SK-N-MC (cell line): ENCODE measurements around the gene ARV1.

Experiments used
- EZH2 ChIP-seq: fragments of 200-600 bp; sonication (generic); IDR thresholded peaks from one replicate; pipeline ENCODE4 v1.6.1; 2017; ENCODE audit warnings: antibody characterized with exemption
- FOXP2 ChIP-seq: optimal IDR thresholded peaks from 2 replicates; pipeline ENCODE3; 2011; ENCODE audit warnings: mild to moderate bottlenecking, moderate library complexity; ENCODE audit not compliant: insufficient read depth; ENCODE audit errors: extremely low read length, control extremely low read depth
- POLR2AphosphoS5 ChIP-seq: IDR thresholded peaks from 2 replicates; pipeline ENCODE4 v1.6.1; 2012; ENCODE audit warnings: mild to moderate bottlenecking, low read depth, low read length, borderline replicate concordance

GRCh38 chr1:230979952-230980351, 1.1 kb downstream of the ARV1 start:
- TF ChIP-seq EZH2 (no peak), POLR2AphosphoS5 (no peak), FOXP2 (no peak)
